GM12873 (cell line): Measurements from ENCODE around the gene SLC25A22.

Experiments
- CTCF ChIP-seq: IDR thresholded peaks from 2 replicates; pipeline ENCODE4 v1.5.1; 2012; ENCODE audit warnings: low read depth, mild to moderate bottlenecking, moderate library complexity, low read length, control low read depth; ENCODE audit not compliant: insufficient read depth; ENCODE audit errors: missing control alignments

Gene SLC25A22

GRCh38 chr11:798093-798713, at the start of gene SLC25A22:
Gene SLC25A22 (minus strand): TSS chr11:798281. CDS start chr11:795006, 3,275 bp downstream.
- TF ChIP-seq CTCF: peak; percentile 72

- TF ChIP-seq CTCF: no peak
Measured at GRCh38 chr11:847876-848275, 49.8 kb upstream of the SLC25A22 start.

GRCh38 chr11:846496-847098, 48.5 kb upstream of the SLC25A22 start:
- TF ChIP-seq CTCF: no peak

GRCh38 chr11:845872-846495, 47.9 kb upstream of the SLC25A22 start:
- TF ChIP-seq CTCF: no peak

GRCh38 chr11:844693-845644, 46.9 kb upstream of the SLC25A22 start:
- TF ChIP-seq CTCF: no peak

- no peak for TF ChIP-seq CTCF
Measured at GRCh38 chr11:843818-844692, 46.0 kb upstream of the SLC25A22 start.
